Neural cell (in vitro differentiated cells): ENCODE results near the gene MGME1. TPM values are rescaled to one million over a fixed set of nuclear protein-coding genes. Genes with fewer than 3 reads are reported as not detected.

Experiments used
- H2AFZ ChIP-seq: fragments of 200-600, 300-800 bp; sonication (generic), shearing (Covaris generic); 2 replicates; pipeline ENCODE4 v1.6.0; 2014; ENCODE audit warnings: low read depth, mild to moderate bottlenecking, antibody characterized with exemption, low read length, moderate library complexity
- H3F3A ChIP-seq: fragments of 200-600 bp; shearing (Covaris generic); 2 replicates; pipeline ENCODE4 v1.6.1; 2016; ENCODE audit warnings: mild to moderate bottlenecking, moderate library complexity, mixed read lengths, antibody characterized with exemption, low read length; ENCODE audit not compliant: insufficient read depth, poor library complexity, severe bottlenecking
- H3K27ac ChIP-seq: fragments of 200-600, 300-800 bp; sonication (generic), shearing (Covaris generic); 2 replicates; pipeline ENCODE4 v1.5.1; 2014; ENCODE audit warnings: mild to moderate bottlenecking, low read length, moderate library complexity
- H3K27me3 ChIP-seq: fragments of 300-800, 200-600 bp; sonication (generic), shearing (Covaris generic); 2 replicates; pipeline ENCODE4 v1.6.0; 2014; ENCODE audit warnings: mild to moderate bottlenecking, low read depth, low read length, moderate library complexity; ENCODE audit not compliant: insufficient read depth
- H3K36me3 ChIP-seq: fragments of 300-800, 200-600 bp; sonication (generic), shearing (Covaris generic); 2 replicates; pipeline ENCODE4 v1.5.1; 2014; ENCODE audit warnings: mild to moderate bottlenecking, antibody characterized with exemption, low read length, moderate library complexity; ENCODE audit not compliant: insufficient read depth
- H3K4me2 ChIP-seq: fragments of 300-800, 200-600 bp; sonication (generic), shearing (Covaris generic); 2 replicates; pipeline ENCODE4 v1.6.0; 2014; ENCODE audit warnings: mild to moderate bottlenecking, low read length
- H3K4me3 ChIP-seq: fragments of 300-800, 200-600 bp; sonication (generic), shearing (Covaris generic); 2 replicates; pipeline ENCODE4 v1.5.1; 2014; ENCODE audit warnings: mild to moderate bottlenecking, low read length, moderate library complexity
- H3K79me2 ChIP-seq: fragments of 200-600 bp; shearing (Covaris generic); replicated peaks from 2 replicates; pipeline ENCODE4 v1.6.0; 2014; ENCODE audit warnings: mild to moderate bottlenecking, low read length, moderate library complexity; ENCODE audit not compliant: insufficient read depth
- H3K9ac ChIP-seq: fragments of 300-800, 200-600 bp; sonication (generic), shearing (Covaris generic); 2 replicates; pipeline ENCODE4 v1.6.1; 2016; ENCODE audit warnings: mild to moderate bottlenecking, low read length, mixed read lengths
- H3K9me2 ChIP-seq: fragments of 200-600 bp; shearing (Covaris generic); 2 replicates; pipeline ENCODE4 v1.6.1; 2016; ENCODE audit warnings: mild to moderate bottlenecking, low read length, mixed read lengths; ENCODE audit not compliant: insufficient read depth
- H3K9me3 ChIP-seq: fragments of 200-600, 300-800 bp; sonication (generic), shearing (Covaris generic); 2 replicates; pipeline ENCODE4 v1.6.1; 2016; ENCODE audit warnings: mild to moderate bottlenecking, mixed run types, low read length, moderate library complexity, mixed read lengths
- H4K20me1 ChIP-seq: fragments of 200-600 bp; shearing (Covaris generic); 2 replicates; pipeline ENCODE4 v1.6.1; 2016; ENCODE audit warnings: mild to moderate bottlenecking, mixed run types; ENCODE audit not compliant: insufficient read depth
- CTCF ChIP-seq: fragments of 450-650 bp; IDR thresholded peaks from 2 replicates; pipeline ENCODE4 v1.5.1; 2014; ENCODE audit warnings: antibody characterized with exemption, mild to moderate bottlenecking, moderate library complexity; ENCODE audit not compliant: poor library complexity, severe bottlenecking
- EP300 ChIP-seq: fragments of 450-650 bp; conservative IDR thresholded peaks from 2 replicates; pipeline ENCODE4 v1.6.1; 2014; ENCODE audit warnings: antibody characterized with exemption, mild to moderate bottlenecking, moderate library complexity; ENCODE audit not compliant: poor library complexity, severe bottlenecking
- EZH2 ChIP-seq: fragments of 200-600, 300-800 bp; shearing (Covaris generic), sonication (generic); IDR thresholded peaks from 2 replicates; pipeline ENCODE4 v1.6.1; 2014; ENCODE audit warnings: antibody characterized with exemption, low read length, borderline replicate concordance, mild to moderate bottlenecking; ENCODE audit not compliant: insufficient read depth, poor library complexity, severe bottlenecking
- MXI1 ChIP-seq: fragments of 450-650 bp; conservative IDR thresholded peaks from 2 replicates; pipeline ENCODE4 v1.6.1; 2014; ENCODE audit warnings: antibody characterized with exemption, mild to moderate bottlenecking; ENCODE audit not compliant: poor library complexity, severe bottlenecking
- POLR2AphosphoS5 ChIP-seq: IDR thresholded peaks from 2 replicates; pipeline ENCODE4 v1.6.1; 2012
- RAD21 ChIP-seq: fragments of 450-650 bp; conservative IDR thresholded peaks from 2 replicates; pipeline ENCODE4 v1.6.1; 2014; ENCODE audit warnings: antibody characterized with exemption, mild to moderate bottlenecking, moderate library complexity
- REST ChIP-seq: IDR thresholded peaks from 2 replicates; pipeline ENCODE4 v1.6.1; 2012; ENCODE audit warnings: borderline replicate concordance
- SMC3 ChIP-seq: fragments of 450-650 bp; conservative IDR thresholded peaks from 2 replicates; pipeline ENCODE4 v1.6.1; 2014; ENCODE audit warnings: antibody characterized with exemption, mild to moderate bottlenecking, moderate library complexity; ENCODE audit not compliant: poor library complexity
- TAF1 ChIP-seq: IDR thresholded peaks from 2 replicates; pipeline ENCODE4 v1.6.1; 2012; ENCODE audit warnings: low read depth
- polyA plus RNA-seq: library from polyadenylated mRNA; depleted of rRNA; stranded (reverse); fragments of >200 nt; gene quantifications from 2 replicates; pipeline ENCODE4 v1.2.3, GENCODE V29; 2014

Gene MGME1
- polyA plus RNA-seq, 1 donor from 2014 or later = 7.0 TPM

- Histone ChIP-seq H3K4me2 (no peak overlapping the region), H3K79me2 (no peaks in the 10 kb centered on the region), H3K9me2 (no peaks in the 10 kb centered on the region), H3F3A (no peaks in the 10 kb centered on the region), H3K27me3 (no peaks in the 10 kb centered on the region), H3K9me3 (no peaks in the 10 kb centered on the region), H3K36me3 (no peaks in the 10 kb centered on the region), H2AFZ (no peak overlapping the region), H4K20me1 (no peaks in the 10 kb centered on the region), H3K27ac (no peak overlapping the region), H3K9ac (no peak overlapping the region), H3K4me3 (no peak overlapping the region)
- TF ChIP-seq POLR2AphosphoS5 = no peak
- no peak for TF ChIP-seq RAD21
- no peak for TF ChIP-seq CTCF
- no peak for TF ChIP-seq EP300
- TF ChIP-seq MXI1 = no peak
- TF ChIP-seq EZH2 = no peak
- TF ChIP-seq TAF1 = no peak
Observed at GRCh38 chr20:17928633-17929311, 40.0 kb upstream of the MGME1 start.

- Histone ChIP-seq H3K36me3 (no peaks in the 10 kb centered on the region), H3K27ac (no peak overlapping the region), H3K79me2 (no peaks in the 10 kb centered on the region), H3K9me2 (no peaks in the 10 kb centered on the region), H3K4me3 (no peak overlapping the region), H3K27me3 (no peaks in the 10 kb centered on the region), H2AFZ (no peak overlapping the region), H3K9ac (no peak overlapping the region), H4K20me1 (no peaks in the 10 kb centered on the region), H3F3A (no peaks in the 10 kb centered on the region), H3K9me3 (no peaks in the 10 kb centered on the region), H3K4me2 (no peak overlapping the region)
- TF ChIP-seq MXI1 = no peak
- no peak for TF ChIP-seq EZH2
- no peak for TF ChIP-seq EP300
- no peak for TF ChIP-seq TAF1
- TF ChIP-seq SMC3 = no peak
- TF ChIP-seq RAD21 = no peak
- no peak for TF ChIP-seq CTCF
- TF ChIP-seq POLR2AphosphoS5 = no peak
- no peak for TF ChIP-seq REST
Observed at GRCh38 chr20:17931513-17931912, 37.3 kb upstream of the MGME1 start.
